ACC112 (cell line): ENCODE data around the gene SLC10A1.

ENCODE experiments used
- H2AFZ ChIP-seq: fragments of 200-600 bp; sonication (generic); one replicate; pipeline ENCODE4 v1.6.0; 2017; ENCODE audit warnings: antibody characterized with exemption, low read length; ENCODE audit not compliant: unreplicated experiment
- H3K27ac ChIP-seq: fragments of 200-600 bp; sonication (generic); 2 replicates; pipeline ENCODE4 v1.5.1; 2014; ENCODE audit warnings: low read depth, mild to moderate bottlenecking, antibody characterized with exemption, low read length, moderate library complexity
- H3K27me3 ChIP-seq: fragments of 200-600 bp; sonication (generic); 2 replicates; pipeline ENCODE4 v1.6.1; 2014; ENCODE audit warnings: mild to moderate bottlenecking, antibody characterized with exemption, low read length, moderate library complexity, mixed read lengths; ENCODE audit not compliant: insufficient read depth
- H3K36me3 ChIP-seq: fragments of 200-600 bp; sonication (generic); 2 replicates; pipeline ENCODE4 v1.6.1; 2016; ENCODE audit warnings: mild to moderate bottlenecking, antibody characterized with exemption, low read length, moderate library complexity, mixed read lengths; ENCODE audit not compliant: insufficient read depth
- H3K4me1 ChIP-seq: fragments of 200-600 bp; sonication (generic); one replicate; pipeline ENCODE4 v1.6.1; 2016; ENCODE audit warnings: low read length, mixed read lengths; ENCODE audit not compliant: insufficient read depth, unreplicated experiment, control insufficient read depth
- H3K4me3 ChIP-seq: fragments of 200-600 bp; sonication (generic); 2 replicates; pipeline ENCODE4 v1.5.1; 2014; ENCODE audit warnings: mild to moderate bottlenecking, low read depth, low read length
- H3K79me2 ChIP-seq: fragments of 200-600 bp; sonication (generic); one replicate; pipeline ENCODE4 v1.6.0; 2016; ENCODE audit warnings: low read length; ENCODE audit not compliant: control insufficient read depth, unreplicated experiment, insufficient read depth

SLC10A1 gene

GRCh38 chr14:69811227-69811867 is 14.3 kb upstream of the SLC10A1 start:
- Histone ChIP-seq H3K27me3 (peaks cover 53% of the 10 kb centered on the region), H3K4me3 (no peak overlapping the region), H3K79me2 (no peaks in the 10 kb centered on the region), H3K27ac (no peak overlapping the region), H3K4me1 (no peaks in the 10 kb centered on the region), H2AFZ (no peak overlapping the region), H3K36me3 (no peaks in the 10 kb centered on the region)

- Histone ChIP-seq H3K27ac (no peak overlapping the region), H3K36me3 (no peaks in the 10 kb centered on the region), H2AFZ (no peak overlapping the region), H3K27me3 (peaks cover 32% of the 10 kb centered on the region), H3K4me3 (no peak overlapping the region), H3K79me2 (no peaks in the 10 kb centered on the region), H3K4me1 (no peaks in the 10 kb centered on the region)
Observed at GRCh38 chr14:69808919-69809808, 12.1 kb upstream of the SLC10A1 start.

GRCh38 chr14:69807192-69807591 is 10.2 kb upstream of the SLC10A1 start:
- Histone ChIP-seq H3K27ac (no peak overlapping the region), H3K36me3 (no peaks in the 10 kb centered on the region), H3K4me3 (no peak overlapping the region), H3K27me3 (peaks cover 27% of the 10 kb centered on the region; the same call in 1 of the 2 replicates), H3K79me2 (no peaks in the 10 kb centered on the region), H3K4me1 (no peaks in the 10 kb centered on the region), H2AFZ (no peak overlapping the region)

- no peaks in the 10 kb centered on the region for H3K4me1 ChIP-seq
- no peak overlapping the region for H3K4me3 ChIP-seq
- H3K27me3 ChIP-seq, result peaks cover 28% of the 10 kb centered on the region
- H2AFZ ChIP-seq, result no peak overlapping the region
- H3K27ac ChIP-seq, result no peak overlapping the region
- H3K79me2 ChIP-seq, result no peaks in the 10 kb centered on the region
- no peaks in the 10 kb centered on the region for H3K36me3 ChIP-seq
Observed at GRCh38 chr14:69804902-69805301, 7.9 kb upstream of the SLC10A1 start.

- H3K27me3 ChIP-seq, result peaks cover 28% of the 10 kb centered on the region
Observed at GRCh38 chr14:69803753-69804152, 6.7 kb upstream of the SLC10A1 start.

GRCh38 chr14:69798339-69798735 is 1.3 kb upstream of the SLC10A1 start:
- Histone ChIP-seq H3K4me3 (no peak overlapping the region), H2AFZ (no peak overlapping the region), H3K27ac (no peak overlapping the region), H3K79me2 (no peaks in the 10 kb centered on the region), H3K36me3 (no peaks in the 10 kb centered on the region), H3K4me1 (no peaks in the 10 kb centered on the region), H3K27me3 (peaks cover 29% of the 10 kb centered on the region)

More at GRCh38 chr14:69803753-69804152, 6.7 kb upstream of the SLC10A1 start:
- no peaks in the 10 kb centered on the region for H3K36me3 ChIP-seq
- no peaks in the 10 kb centered on the region for H3K79me2 ChIP-seq
- no peaks in the 10 kb centered on the region for H3K4me1 ChIP-seq
- H3K27ac ChIP-seq, result no peak overlapping the region
- H3K4me3 ChIP-seq, result no peak overlapping the region
- no peak overlapping the region for H2AFZ ChIP-seq

GRCh38 chr14:69797573-69798338 is 715 bp upstream of the SLC10A1 start:
- no peak overlapping the region for H3K4me3 ChIP-seq
- H3K79me2 ChIP-seq, result no peaks in the 10 kb centered on the region
- H3K4me1 ChIP-seq, result no peaks in the 10 kb centered on the region
- H2AFZ ChIP-seq, result no peak overlapping the region
- no peaks in the 10 kb centered on the region for H3K36me3 ChIP-seq
- no peak overlapping the region for H3K27ac ChIP-seq
- peaks cover 23% of the 10 kb centered on the region for H3K27me3 ChIP-seq

GRCh38 chr14:69795691-69796090 is 1.4 kb downstream of the SLC10A1 start:
- no peaks in the 10 kb centered on the region for H3K79me2 ChIP-seq
- H2AFZ ChIP-seq, result no peak overlapping the region
- no peak overlapping the region for H3K27ac ChIP-seq
- H3K4me1 ChIP-seq, result no peaks in the 10 kb centered on the region
- peaks cover 4% of the 10 kb centered on the region; the same call in 1 of the 2 replicates for H3K27me3 ChIP-seq
- no peak overlapping the region for H3K4me3 ChIP-seq
- H3K36me3 ChIP-seq, result no peaks in the 10 kb centered on the region

- Histone ChIP-seq H3K27ac (no peak overlapping the region), H3K36me3 (no peaks in the 10 kb centered on the region), H3K4me3 (no peak overlapping the region), H3K4me1 (no peaks in the 10 kb centered on the region), H2AFZ (no peak overlapping the region), H3K79me2 (no peaks in the 10 kb centered on the region), H3K27me3 (peaks cover 4% of the 10 kb centered on the region; the same call in 1 of the 2 replicates)
Observed at GRCh38 chr14:69794791-69795190, 2.2 kb downstream of the SLC10A1 start.

GRCh38 chr14:69792887-69793421 is 4.1 kb downstream of the SLC10A1 start:
- no peak overlapping the region for H2AFZ ChIP-seq
- H3K79me2 ChIP-seq, result no peaks in the 10 kb centered on the region
- H3K27me3 ChIP-seq, result peaks cover 4% of the 10 kb centered on the region; the same call in 1 of the 2 replicates
- H3K4me3 ChIP-seq, result no peak overlapping the region
- no peaks in the 10 kb centered on the region for H3K36me3 ChIP-seq
- no peak overlapping the region for H3K27ac ChIP-seq
- H3K4me1 ChIP-seq, result no peaks in the 10 kb centered on the region
